ENCODE measurements around the gene IL2RA. TPM values are rescaled to one million over a fixed set of nuclear protein-coding genes. Genes with fewer than 3 reads are reported as not detected.

The IL2RA gene
- total RNA-seq, 1 experiment from 2014 or later = not detected

GRCh38 chr10:5970527-5970926, 91.6 kb downstream of the IL2RA start:
- no peak overlapping the region for H3K4me3 Mint-ChIP-seq
- H4K91ac ChIP-seq (ENCODE audit: insufficient read length, low read depth, low read length) = no peak overlapping the region
- no peak overlapping the region for H2BK120ac ChIP-seq (ENCODE audit: low read depth, low read length, poor library complexity, severe bottlenecking)
- H3K27ac ChIP-seq (ENCODE audit: insufficient read length, low read depth, low read length) = no peak overlapping the region
- H3K27me3 ChIP-seq (ENCODE audit: insufficient read depth, low read length) = no peaks in the 10 kb centered on the region
- no peak for DNase-seq
- H3K9ac ChIP-seq (ENCODE audit: extremely low read depth, insufficient read length, low read length) = no peak overlapping the region
- H3K36me3 Mint-ChIP-seq (ENCODE audit: insufficient read depth in 1 of 3, low read depth in 3 of 3) = no peaks in the 10 kb centered on the region
- no peak overlapping the region for H2BK5ac ChIP-seq (ENCODE audit: insufficient read length, low read length)
- no peaks in the 10 kb centered on the region for H3K23me2 ChIP-seq (ENCODE audit: insufficient read length, low read depth, low read length, poor library complexity, severe bottlenecking)
- H4K20me1 ChIP-seq (ENCODE audit: control insufficient read depth, insufficient read depth, insufficient read length) = no peaks in the 10 kb centered on the region
- H2AK5ac ChIP-seq (ENCODE audit: insufficient read length, low read length) = no peak overlapping the region
- peaks cover 32% of the 10 kb centered on the region for H3K27me3 Mint-ChIP-seq (ENCODE audit: low read depth)
- no peak overlapping the region for H3K4me2 ChIP-seq (ENCODE audit: insufficient read depth, insufficient read length, low read length)
- no peak overlapping the region for H4K5ac ChIP-seq (ENCODE audit: insufficient read length, low read depth, low read length)
- no peak overlapping the region for H3T11ph ChIP-seq (ENCODE audit: low read length)
- H2AFZ ChIP-seq (ENCODE audit: low read length) = no peak overlapping the region
- no peak overlapping the region for H2BK12ac ChIP-seq (ENCODE audit: insufficient read length, low read depth, low read length)
- H3K9me3 ChIP-seq (ENCODE audit: control insufficient read depth, low read depth, low read length) = no peaks in the 10 kb centered on the region
- H3K14ac ChIP-seq (ENCODE audit: insufficient read depth, low read length) = no peak overlapping the region
- no peak overlapping the region for H2BK15ac ChIP-seq (ENCODE audit: low read depth, low read length)
- H2BK20ac ChIP-seq (ENCODE audit: low read depth, low read length, poor library complexity, severe bottlenecking) = no peak overlapping the region
- TF ChIP-seq CTCF (conservative IDR thresholded peaks at IDR 0.05) = no peak
- no peak overlapping the region for H3K4ac ChIP-seq (ENCODE audit: low read depth, low read length)
- H3K9me3 Mint-ChIP-seq = no peaks in the 10 kb centered on the region; a peak in 1 of 5 replicates
- no peaks in the 10 kb centered on the region for H3K79me2 ChIP-seq (ENCODE audit: insufficient read depth, low read length)
- no peak overlapping the region for H3K18ac ChIP-seq (ENCODE audit: insufficient read length, low read depth, low read length)
- H4K8ac ChIP-seq (replicated peaks; ENCODE audit: insufficient read length, low read depth, low read length) = no peak overlapping the region
- no peak overlapping the region for H3K56ac ChIP-seq (ENCODE audit: insufficient read length, low read depth, low read length)
- no peaks in the 10 kb centered on the region for H3K4me1 ChIP-seq (ENCODE audit: insufficient read depth, low read length)
- H3K23ac ChIP-seq (ENCODE audit: insufficient read length, low read depth, low read length) = no peak overlapping the region
- no CpG with 5 or more reads among the region's 3 CpGs for WGBS (ENCODE audit: extremely low coverage, insufficient read length, low lambda C conversion rate)
- no peaks in the 10 kb centered on the region for H3K79me1 ChIP-seq (ENCODE audit: insufficient read depth, low read depth, low read length, poor library complexity, severe bottlenecking)
- H3K4me1 Mint-ChIP-seq = no peaks in the 10 kb centered on the region
- H3K27ac Mint-ChIP-seq = no peak overlapping the region

Measured in H9 (cell line).